Type B pancreatic cell (in vitro differentiated cells): ENCODE data around the gene WDR27. TPM values are rescaled to one million over a fixed set of nuclear protein-coding genes. Genes with fewer than 3 reads are reported as not detected.

Source experiments
- DNase-seq: peaks from one replicate; pipeline ENCODE4 v3.0.0; 2021; ENCODE audit warnings: mixed read lengths; ENCODE audit not compliant: unreplicated experiment; ENCODE audit errors: extremely low spot score
- H3K27ac Mint-ChIP-seq: 2 replicates; pipeline ENCODE4 v1.8.0; 2021; ENCODE audit warnings: mild to moderate bottlenecking, mixed read lengths
- H3K27me3 Mint-ChIP-seq: 2 replicates; pipeline ENCODE4 v1.8.0; 2021; ENCODE audit warnings: mixed read lengths
- H3K36me3 Mint-ChIP-seq: 2 replicates; pipeline ENCODE4 v1.8.0; 2021; ENCODE audit warnings: mixed read lengths
- H3K4me1 Mint-ChIP-seq: one replicate; pipeline ENCODE4 v1.8.0; 2021; ENCODE audit warnings: mixed read lengths; ENCODE audit not compliant: unreplicated experiment
- H3K4me3 Mint-ChIP-seq: 2 replicates; pipeline ENCODE4 v1.8.0; 2021; ENCODE audit warnings: mild to moderate bottlenecking, mixed read lengths
- H3K9me3 Mint-ChIP-seq: 2 replicates; pipeline ENCODE4 v1.8.0; 2021; ENCODE audit warnings: mixed read lengths
- total RNA-seq: library from RNA; stranded (reverse); gene quantifications from 2 replicates; pipeline ENCODE4 v1.2.1, GENCODE V29; 2021; ENCODE audit warnings: low replicate concordance
- TF ChIP-seq, protein P1 (sequence below): fragments of 200-600 bp; sonication (generic); conservative IDR thresholded peaks from 2 replicates; pipeline ENCODE4 v1.5.0; 2021; ENCODE audit warnings: antibody characterized with exemption, mild to moderate bottlenecking

The WDR27 gene
- total RNA-seq, 1 donor from 2014 or later, result 112 TPM

DNA sequence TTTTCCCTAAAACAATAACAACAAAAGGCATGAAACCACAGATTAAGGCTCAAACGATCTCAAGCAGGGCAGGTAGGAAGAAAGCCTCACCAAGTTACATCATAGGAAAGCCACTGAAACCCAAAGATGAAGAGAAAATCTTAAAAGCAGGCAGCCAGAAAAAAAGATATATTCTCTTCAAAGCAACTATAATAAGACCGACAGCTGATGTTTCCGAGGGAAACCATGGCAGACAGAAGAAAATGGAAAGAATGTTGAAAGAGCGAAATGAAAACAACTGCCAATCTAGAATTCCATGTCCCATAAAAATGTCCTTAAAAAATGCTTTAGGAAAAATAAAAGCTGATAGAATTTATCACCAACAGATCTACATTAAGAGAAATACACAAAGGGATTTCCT is 286.6 kb downstream of the WDR27 start:
- Mint-ChIP-seq H3K27me3 (no peaks in the 10 kb centered on the region), H3K4me1 (no peaks in the 10 kb centered on the region), H3K9me3 (peaks cover 6% of the 10 kb centered on the region), H3K4me3 (no peak overlapping the region), H3K27ac (no peak overlapping the region), H3K36me3 (no peaks in the 10 kb centered on the region)
- DNase-seq, result no peak
- TF ChIP-seq, protein P1, sequence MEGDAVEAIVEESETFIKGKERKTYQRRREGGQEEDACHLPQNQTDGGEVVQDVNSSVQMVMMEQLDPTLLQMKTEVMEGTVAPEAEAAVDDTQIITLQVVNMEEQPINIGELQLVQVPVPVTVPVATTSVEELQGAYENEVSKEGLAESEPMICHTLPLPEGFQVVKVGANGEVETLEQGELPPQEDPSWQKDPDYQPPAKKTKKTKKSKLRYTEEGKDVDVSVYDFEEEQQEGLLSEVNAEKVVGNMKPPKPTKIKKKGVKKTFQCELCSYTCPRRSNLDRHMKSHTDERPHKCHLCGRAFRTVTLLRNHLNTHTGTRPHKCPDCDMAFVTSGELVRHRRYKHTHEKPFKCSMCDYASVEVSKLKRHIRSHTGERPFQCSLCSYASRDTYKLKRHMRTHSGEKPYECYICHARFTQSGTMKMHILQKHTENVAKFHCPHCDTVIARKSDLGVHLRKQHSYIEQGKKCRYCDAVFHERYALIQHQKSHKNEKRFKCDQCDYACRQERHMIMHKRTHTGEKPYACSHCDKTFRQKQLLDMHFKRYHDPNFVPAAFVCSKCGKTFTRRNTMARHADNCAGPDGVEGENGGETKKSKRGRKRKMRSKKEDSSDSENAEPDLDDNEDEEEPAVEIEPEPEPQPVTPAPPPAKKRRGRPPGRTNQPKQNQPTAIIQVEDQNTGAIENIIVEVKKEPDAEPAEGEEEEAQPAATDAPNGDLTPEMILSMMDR, result no peak

DNA sequence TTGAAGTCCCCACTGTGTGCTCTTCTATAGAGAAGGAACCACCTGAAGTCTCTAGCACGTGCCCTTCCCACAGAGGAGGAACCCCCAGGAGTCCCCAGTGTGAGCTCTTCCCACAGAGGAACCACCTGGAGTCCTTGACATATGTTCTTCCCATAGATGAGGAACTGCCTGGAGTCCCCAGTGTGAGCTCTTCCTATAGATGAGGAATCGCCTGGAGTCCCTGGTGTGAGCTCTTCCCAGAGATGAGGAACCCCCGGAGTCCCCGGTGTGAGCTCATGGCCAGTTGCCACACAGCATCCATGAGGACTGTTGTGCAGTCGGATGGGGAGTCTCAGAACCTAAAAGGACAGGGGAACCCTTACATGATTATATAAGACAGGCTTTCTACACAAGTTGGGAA is 290.1 kb downstream of the WDR27 start:
- Mint-ChIP-seq H3K27me3 (no peaks in the 10 kb centered on the region), H3K9me3 (peaks cover 11% of the 10 kb centered on the region), H3K4me1 (no peaks in the 10 kb centered on the region), H3K4me3 (no peak overlapping the region), H3K36me3 (no peaks in the 10 kb centered on the region), H3K27ac (no peak overlapping the region)
- TF ChIP-seq, protein P1, result no peak
- no peak for DNase-seq

DNA sequence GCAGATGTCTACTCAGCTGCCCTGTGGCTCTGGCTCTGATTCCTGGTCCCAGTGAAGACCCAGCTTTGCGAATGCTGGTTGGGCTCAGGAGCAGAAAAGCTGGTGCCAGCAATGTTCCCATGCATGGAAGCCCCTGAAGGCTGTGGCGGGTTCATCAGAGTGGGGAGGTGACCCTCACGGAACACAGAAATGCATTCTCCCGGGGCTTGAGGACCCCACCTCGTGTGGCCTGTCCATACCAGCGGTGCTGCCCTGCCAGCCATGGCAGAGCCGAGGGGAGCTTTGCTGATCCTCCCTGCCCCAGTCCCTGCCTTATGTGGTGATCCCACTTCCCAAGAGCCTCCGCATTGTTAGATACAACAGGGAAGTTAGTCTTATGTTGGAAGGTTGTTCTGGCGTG is 290.5 kb downstream of the WDR27 start:
- no peak for DNase-seq
- Mint-ChIP-seq H3K4me1 (no peaks in the 10 kb centered on the region), H3K36me3 (no peaks in the 10 kb centered on the region), H3K4me3 (no peak overlapping the region), H3K9me3 (peaks cover 11% of the 10 kb centered on the region), H3K27ac (no peak overlapping the region), H3K27me3 (no peaks in the 10 kb centered on the region)
- TF ChIP-seq, protein P1, result no peak

DNA sequence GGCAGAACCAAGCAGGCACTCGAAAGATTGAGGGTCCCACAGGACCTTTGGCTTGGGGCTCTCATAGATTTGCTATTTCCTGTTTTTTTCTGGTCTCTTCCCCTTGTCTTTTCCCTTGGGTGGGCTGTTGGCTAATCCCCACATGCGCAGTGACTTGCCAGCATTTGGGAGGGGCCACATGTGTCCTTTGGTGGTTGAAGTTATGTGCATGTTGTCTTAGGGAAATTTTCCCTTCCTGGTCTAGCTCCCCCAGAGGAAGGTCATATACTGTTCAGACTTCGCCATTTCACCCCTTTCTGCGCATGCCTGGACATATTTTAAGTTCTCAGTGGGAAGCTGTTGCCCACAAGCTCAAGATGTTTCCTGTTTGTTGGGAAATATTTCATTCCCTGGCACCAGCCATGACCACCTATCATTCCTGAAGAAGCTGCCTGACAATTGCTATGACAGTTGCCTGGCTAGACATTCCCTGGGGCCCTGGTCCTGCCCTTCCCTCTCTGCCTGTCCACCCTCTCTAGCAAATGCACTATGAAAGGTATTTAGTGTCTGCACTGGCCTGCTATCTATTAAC is 292.0 kb downstream of the WDR27 start:
- Mint-ChIP-seq H3K4me3 (no peak overlapping the region), H3K36me3 (no peaks in the 10 kb centered on the region), H3K4me1 (no peaks in the 10 kb centered on the region), H3K27ac (no peak overlapping the region), H3K27me3 (no peaks in the 10 kb centered on the region), H3K9me3 (peaks cover 5% of the 10 kb centered on the region)
- TF ChIP-seq, protein P1, result no peak
- DNase-seq, result no peak

DNA sequence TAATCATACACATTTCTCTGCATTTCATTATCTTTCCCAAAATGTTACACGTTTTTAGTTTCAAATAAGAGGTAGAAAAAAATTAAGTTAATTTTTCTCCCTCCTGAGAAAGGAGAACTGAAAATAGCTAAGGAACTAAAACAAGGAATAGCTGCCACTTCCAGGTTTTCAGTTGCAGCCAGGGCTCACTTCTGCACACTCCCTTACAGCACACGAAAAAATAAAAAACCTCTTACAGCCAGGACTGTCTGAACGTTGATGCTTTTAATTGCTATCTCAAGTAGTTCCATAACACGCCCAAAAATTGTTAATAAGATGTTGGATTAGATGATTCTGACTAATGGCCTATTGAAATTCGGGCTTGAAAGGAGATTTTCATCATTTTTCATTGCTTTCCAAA is 294.5 kb downstream of the WDR27 start:
- H3K36me3 Mint-ChIP-seq, result no peaks in the 10 kb centered on the region
- H3K27me3 Mint-ChIP-seq, result no peaks in the 10 kb centered on the region
- TF ChIP-seq, protein P1, result no peak
- peaks cover 5% of the 10 kb centered on the region for H3K9me3 Mint-ChIP-seq
- no peaks in the 10 kb centered on the region for H3K4me1 Mint-ChIP-seq
- no peak overlapping the region for H3K27ac Mint-ChIP-seq
- DNase-seq, result no peak
- no peak overlapping the region for H3K4me3 Mint-ChIP-seq

Other genes with a start within 250 kb of the WDR27 start
- gene C6orf120, start 97 bp upstream of the WDR27 start, total RNA-seq, result 30.4 and 30.8 TPM in 2 replicates
- gene PHF10, start 22.5 kb upstream of the WDR27 start, total RNA-seq, result 44.5 and 59.9 TPM in 2 replicates
- 2.1 and 2.6 TPM in 2 replicates for gene DYNLT2, start 49.5 kb upstream of the WDR27 start, total RNA-seq
- gene ERMARD, start 49.6 kb upstream of the WDR27 start, total RNA-seq, result 18.6 and 32.1 TPM in 2 replicates